ENCODE measurements around the gene VWA8. TPM values are rescaled to one million over a fixed set of nuclear protein-coding genes. Genes with fewer than 3 reads are reported as not detected.

Gene VWA8
- total and polyA plus RNA-seq, 2 of the 13 experiments (the other 11 are each of a cell fraction or from before 2014, with no cell fraction given): 9.1 to 17.3 TPM

GRCh38 chr13:41668130-41668757, 292.7 kb downstream of the VWA8 start (continued):
- peak; percentile 48; the same call in 1 of the 2 replicates for TF ChIP-seq ATF1 (CRISPR knock-in tag; IDR thresholded peaks at IDR 0.05)
- TF ChIP-seq ERF (CRISPR knock-in tag; IDR thresholded peaks at IDR 0.05): 0 out of 2 replicates have a peak, but pooled peaks have one; percentile 29
- 0 out of 2 replicates have a peak, but pooled peaks have one; percentile 18 for TF ChIP-seq NCOA2 (CRISPR knock-in tag; IDR thresholded peaks at IDR 0.05)
- TF ChIP-seq BCL6 (CRISPR knock-in tag; IDR thresholded peaks at IDR 0.05): 0 out of 2 replicates have a peak, but pooled peaks have one; percentile 6
- TF ChIP-seq CREM (IDR thresholded peaks at IDR 0.05): peak; percentile 66
- no peak for TF ChIP-seq CREM (CRISPR knock-in tag; IDR thresholded peaks at IDR 0.05)
- TF ChIP-seq NR2F6 (IDR thresholded peaks at IDR 0.05): 0 out of 2 replicates have a peak, but pooled peaks have one; percentile 11
- TF ChIP-seq NR2F6 (CRISPR knock-in tag; IDR thresholded peaks at IDR 0.05): no peak
- TF ChIP-seq NFE2L2 (IDR thresholded peaks at IDR 0.05; ENCODE audit: low read length): peak; percentile 46; the same call in 1 of the 2 replicates
- TF ChIP-seq ZGPAT (CRISPR knock-in tag; IDR thresholded peaks at IDR 0.05): 0 out of 2 replicates have a peak, but pooled peaks have one; percentile 16
- peak; percentile 42; the same call in 1 of the 2 replicates for TF ChIP-seq KAT8 (CRISPR knock-in tag; IDR thresholded peaks at IDR 0.05)
- TF ChIP-seq STAG1 (CRISPR knock-in tag; IDR thresholded peaks at IDR 0.05): peak; percentile 90
- TF ChIP-seq HMG20A (CRISPR knock-in tag; IDR thresholded peaks at IDR 0.05; ENCODE audit: borderline replicate concordance): no peak; the same call in 1 of the 2 replicates
- no peak for TF ChIP-seq ZNF7 (CRISPR knock-in tag; IDR thresholded peaks at IDR 0.05)
- 0 out of 2 replicates have a peak, but pooled peaks have one; percentile 33 for TF ChIP-seq TARDBP (CRISPR knock-in tag; IDR thresholded peaks at IDR 0.05)
- no peak for TF ChIP-seq RFX5 (IDR thresholded peaks at IDR 0.05; ENCODE audit: low read depth, low read length)
- no peak for TF ChIP-seq ZNF567 (CRISPR knock-in tag; IDR thresholded peaks at IDR 0.05; ENCODE audit: borderline replicate concordance)
- no peak for TF ChIP-seq ZSCAN30 (CRISPR knock-in tag; IDR thresholded peaks at IDR 0.05)
- TF ChIP-seq, protein P1, sequence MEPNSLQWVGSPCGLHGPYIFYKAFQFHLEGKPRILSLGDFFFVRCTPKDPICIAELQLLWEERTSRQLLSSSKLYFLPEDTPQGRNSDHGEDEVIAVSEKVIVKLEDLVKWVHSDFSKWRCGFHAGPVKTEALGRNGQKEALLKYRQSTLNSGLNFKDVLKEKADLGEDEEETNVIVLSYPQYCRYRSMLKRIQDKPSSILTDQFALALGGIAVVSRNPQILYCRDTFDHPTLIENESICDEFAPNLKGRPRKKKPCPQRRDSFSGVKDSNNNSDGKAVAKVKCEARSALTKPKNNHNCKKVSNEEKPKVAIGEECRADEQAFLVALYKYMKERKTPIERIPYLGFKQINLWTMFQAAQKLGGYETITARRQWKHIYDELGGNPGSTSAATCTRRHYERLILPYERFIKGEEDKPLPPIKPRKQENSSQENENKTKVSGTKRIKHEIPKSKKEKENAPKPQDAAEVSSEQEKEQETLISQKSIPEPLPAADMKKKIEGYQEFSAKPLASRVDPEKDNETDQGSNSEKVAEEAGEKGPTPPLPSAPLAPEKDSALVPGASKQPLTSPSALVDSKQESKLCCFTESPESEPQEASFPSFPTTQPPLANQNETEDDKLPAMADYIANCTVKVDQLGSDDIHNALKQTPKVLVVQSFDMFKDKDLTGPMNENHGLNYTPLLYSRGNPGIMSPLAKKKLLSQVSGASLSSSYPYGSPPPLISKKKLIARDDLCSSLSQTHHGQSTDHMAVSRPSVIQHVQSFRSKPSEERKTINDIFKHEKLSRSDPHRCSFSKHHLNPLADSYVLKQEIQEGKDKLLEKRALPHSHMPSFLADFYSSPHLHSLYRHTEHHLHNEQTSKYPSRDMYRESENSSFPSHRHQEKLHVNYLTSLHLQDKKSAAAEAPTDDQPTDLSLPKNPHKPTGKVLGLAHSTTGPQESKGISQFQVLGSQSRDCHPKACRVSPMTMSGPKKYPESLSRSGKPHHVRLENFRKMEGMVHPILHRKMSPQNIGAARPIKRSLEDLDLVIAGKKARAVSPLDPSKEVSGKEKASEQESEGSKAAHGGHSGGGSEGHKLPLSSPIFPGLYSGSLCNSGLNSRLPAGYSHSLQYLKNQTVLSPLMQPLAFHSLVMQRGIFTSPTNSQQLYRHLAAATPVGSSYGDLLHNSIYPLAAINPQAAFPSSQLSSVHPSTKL (CRISPR knock-in tag; IDR thresholded peaks at IDR 0.05): peak; percentile 59
- peak; percentile 20; the same call in 1 of the 2 replicates for TF ChIP-seq MIER3 (CRISPR knock-in tag; IDR thresholded peaks at IDR 0.05; ENCODE audit: borderline replicate concordance)
- TF ChIP-seq SIX1 (CRISPR knock-in tag; IDR thresholded peaks at IDR 0.05; ENCODE audit: borderline replicate concordance): peak; percentile 70
- TF ChIP-seq PHF8 (CRISPR knock-in tag; IDR thresholded peaks at IDR 0.05): no peak
- TF ChIP-seq SOX13 (IDR thresholded peaks at IDR 0.05): no peak
- peak in 1 of 2 experiments; percentile 27; a peak in 1 of 4 replicates for TF ChIP-seq SOX13 (CRISPR knock-in tag; conservative IDR thresholded peaks at IDR 0.05 in 1 of 2, IDR thresholded peaks at IDR 0.05 in 1 of 2)
- TF ChIP-seq ZNF12 (CRISPR knock-in tag; IDR thresholded peaks at IDR 0.05): peak; percentile 82; the same call in 1 of the 2 replicates
- TF ChIP-seq, protein P2, sequence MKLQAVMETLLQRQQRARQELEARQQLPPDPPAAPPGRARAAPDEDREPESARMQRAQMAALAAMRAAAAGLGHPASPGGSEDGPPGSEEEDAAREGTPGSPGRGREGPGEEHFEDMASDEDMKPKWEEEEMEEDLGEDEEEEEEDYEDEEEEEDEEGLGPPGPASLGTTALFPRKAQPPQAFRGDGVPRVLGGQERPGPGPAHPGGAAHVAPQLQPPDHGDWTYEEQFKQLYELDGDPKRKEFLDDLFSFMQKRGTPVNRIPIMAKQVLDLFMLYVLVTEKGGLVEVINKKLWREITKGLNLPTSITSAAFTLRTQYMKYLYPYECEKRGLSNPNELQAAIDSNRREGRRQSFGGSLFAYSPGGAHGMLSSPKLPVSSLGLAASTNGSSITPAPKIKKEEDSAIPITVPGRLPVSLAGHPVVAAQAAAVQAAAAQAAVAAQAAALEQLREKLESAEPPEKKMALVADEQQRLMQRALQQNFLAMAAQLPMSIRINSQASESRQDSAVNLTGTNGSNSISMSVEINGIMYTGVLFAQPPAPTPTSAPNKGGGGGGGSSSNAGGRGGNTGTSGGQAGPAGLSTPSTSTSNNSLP (IDR thresholded peaks at IDR 0.05; ENCODE audit: low read depth, low read length): peak; percentile 87
